ENCODE measurements around the gene KCNQ1OT1.

GRCh38 chr11:2741377-2742131 lies 41.8 kb upstream of the KCNQ1OT1 start:
- TF ChIP-seq, protein P1, sequence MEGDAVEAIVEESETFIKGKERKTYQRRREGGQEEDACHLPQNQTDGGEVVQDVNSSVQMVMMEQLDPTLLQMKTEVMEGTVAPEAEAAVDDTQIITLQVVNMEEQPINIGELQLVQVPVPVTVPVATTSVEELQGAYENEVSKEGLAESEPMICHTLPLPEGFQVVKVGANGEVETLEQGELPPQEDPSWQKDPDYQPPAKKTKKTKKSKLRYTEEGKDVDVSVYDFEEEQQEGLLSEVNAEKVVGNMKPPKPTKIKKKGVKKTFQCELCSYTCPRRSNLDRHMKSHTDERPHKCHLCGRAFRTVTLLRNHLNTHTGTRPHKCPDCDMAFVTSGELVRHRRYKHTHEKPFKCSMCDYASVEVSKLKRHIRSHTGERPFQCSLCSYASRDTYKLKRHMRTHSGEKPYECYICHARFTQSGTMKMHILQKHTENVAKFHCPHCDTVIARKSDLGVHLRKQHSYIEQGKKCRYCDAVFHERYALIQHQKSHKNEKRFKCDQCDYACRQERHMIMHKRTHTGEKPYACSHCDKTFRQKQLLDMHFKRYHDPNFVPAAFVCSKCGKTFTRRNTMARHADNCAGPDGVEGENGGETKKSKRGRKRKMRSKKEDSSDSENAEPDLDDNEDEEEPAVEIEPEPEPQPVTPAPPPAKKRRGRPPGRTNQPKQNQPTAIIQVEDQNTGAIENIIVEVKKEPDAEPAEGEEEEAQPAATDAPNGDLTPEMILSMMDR (IDR thresholded peaks at IDR 0.05), result no peak
- TF ChIP-seq EP300 (IDR thresholded peaks at IDR 0.05), result no peak
